K562 (cell line): ENCODE measurements around the gene BCR. TPM values are rescaled to one million over a fixed set of nuclear protein-coding genes. Genes with fewer than 3 reads are reported as not detected.
A peak's percentile ranks its signal among the peaks of the same experiment; 100 is the strongest.

Experiments used
- ATAC-seq: fragments of 200-7000 bp; cut with Tn5 transposase; 3 replicates; pipeline ENCODE4 v1.9.1; 2020; ENCODE audit warnings: moderate library complexity
- BruUV-seq: library from RNA; stranded (reverse); fragments of 400-500 nt; replicated peaks from 2 replicates; lab custom pipeline; 2021; lab: Mats Ljungman, UMichigan
- CTCF ChIA-PET: fragments of 300-600 bp; formaldehyde crosslinking; extraction: SDS; loops from one replicate; lab custom pipeline; 2021; ENCODE audit warnings: low intra/inter-chr PET ratio; lab: Yijun Ruan, JAX
- POLR2A ChIA-PET: fragments of 300-600, 350-650 bp; sonication (Branson Sonifier 250); formaldehyde crosslinking; extraction: SDS; loops from one replicate; lab custom pipeline; 2021; ENCODE audit warnings: antibody characterized with exemption, inconsistent platforms; lab: Yijun Ruan, JAX
- DNase-seq, 4 experiments: peaks; one replicate each; pipeline versions ENCODE4 v3.0.0 to v3.0.0-alpha.2; 2011 to 2018; ENCODE audit warnings: low spot score in 3 of 4, mixed read lengths in 3 of 4; ENCODE audit errors: extremely low read depth in 1 of 4
- FAIRE-seq: peaks from 2 replicates; lab custom pipeline; 2011; peaks lifted over from hg19 to GRCh38; lab: Jason Lieb, UNC
- H2AFZ ChIP-seq: 2 replicates; pipeline ENCODE4 v1.6.0; 2011; ENCODE audit warnings: low read depth, low read length, control low read depth, inconsistent platforms
- H3K27ac ChIP-seq: fragments of 200-600 bp; 3 replicates; pipeline ENCODE4 v1.8.0; 2011; ENCODE audit warnings: low read depth, mild to moderate bottlenecking, control low read depth, inconsistent platforms, low read length, moderate library complexity, mixed read lengths; ENCODE audit errors: extremely low read depth
- H3K27me3 ChIP-seq, 2 experiments: fragments of 300-600 bp in 1 of 2; 2 replicates in 1 of 2; 3 replicates in 1 of 2; pipeline versions ENCODE4 v1.6.0 to v1.8.0; 2011; ENCODE audit warnings: inconsistent platforms in 2 of 2, low read length in 2 of 2, mild to moderate bottlenecking in 1 of 2, mixed read lengths in 1 of 2, moderate library complexity in 1 of 2; ENCODE audit not compliant: control insufficient read depth in 2 of 2, insufficient read depth in 2 of 2
- H3K36me3 ChIP-seq: fragments of 300-600 bp; 3 replicates; pipeline ENCODE4 v1.8.0; 2011; ENCODE audit warnings: mild to moderate bottlenecking, low read length, inconsistent platforms; ENCODE audit not compliant: control insufficient read depth, insufficient read depth
- H3K4me1 ChIP-seq, 2 experiments: fragments of 200-600 bp in 1 of 2; replicated peaks in 1 of 2; 2 replicates in 1 of 2; 3 replicates in 1 of 2; pipeline versions ENCODE4 v1.5.1 to v1.8.0; 2011; ENCODE audit warnings: inconsistent platforms in 2 of 2, low read length in 2 of 2, mild to moderate bottlenecking in 1 of 2, mixed read lengths in 1 of 2, moderate library complexity in 1 of 2; ENCODE audit not compliant: control insufficient read depth in 2 of 2, insufficient read depth in 2 of 2
- H3K4me2 ChIP-seq: 2 replicates; pipeline ENCODE4 v1.6.1; 2011; ENCODE audit warnings: low read length, control low read depth, inconsistent platforms, mixed read lengths; ENCODE audit not compliant: insufficient read depth
- H3K4me3 ChIP-seq: fragments of 200-600 bp; sonication (generic), shearing (Covaris generic); 2 replicates; pipeline ENCODE4 v1.5.1; 2016; ENCODE audit warnings: control low read depth, inconsistent platforms
- H3K79me2 ChIP-seq: fragments of 200-600 bp; 3 replicates; pipeline ENCODE4 v1.8.0; 2011; ENCODE audit warnings: low read length, inconsistent platforms; ENCODE audit not compliant: control insufficient read depth, insufficient read depth
- H3K9ac ChIP-seq, 2 experiments: 2 replicates each; pipeline versions ENCODE4 v1.6.0 to v1.6.1; 2011; ENCODE audit warnings: low read depth in 2 of 2, low read length in 2 of 2, control low read depth in 1 of 2, inconsistent platforms in 1 of 2, mild to moderate bottlenecking in 1 of 2, mixed read lengths in 1 of 2; ENCODE audit not compliant: insufficient read depth in 1 of 2
- H3K9me1 ChIP-seq: one replicate; pipeline ENCODE4 v1.6.0; 2011; ENCODE audit warnings: inconsistent platforms, mild to moderate bottlenecking, low read length, moderate library complexity; ENCODE audit not compliant: control insufficient read depth, insufficient read depth
- H3K9me3 ChIP-seq: replicated peaks from 2 replicates; pipeline ENCODE4 v1.5.1; 2011; ENCODE audit warnings: low read depth, low read length, inconsistent platforms; ENCODE audit not compliant: control insufficient read depth, insufficient read depth
- H4K20me1 ChIP-seq: replicated peaks from 2 replicates; pipeline ENCODE4 v1.6.1; 2011; ENCODE audit warnings: low read length, inconsistent platforms, mixed read lengths; ENCODE audit not compliant: control insufficient read depth, insufficient read depth
- BDP1 ChIP-seq: IDR thresholded peaks from 3 replicates; pipeline ENCODE4 v1.6.1; 2011; ENCODE audit not compliant: insufficient read length, insufficient read depth
- BHLHE40 ChIP-seq: IDR thresholded peaks from 2 replicates; pipeline ENCODE4 v1.6.1; 2011; ENCODE audit warnings: low read length, improper control_type of control experiment
- ETV5 ChIP-seq: sonication (generic); formaldehyde crosslinking; IDR thresholded peaks from 2 replicates; pipeline ENCODE4 v1.4.0; 2020; ENCODE audit warnings: low read depth, mild to moderate bottlenecking, missing genetic modification reagents
- FOSL1 ChIP-seq: fragments of 200-800 bp; sonication (Bioruptor generic); conservative IDR thresholded peaks from 2 replicates; pipeline ENCODE4 v1.6.1; 2016; ENCODE audit warnings: missing genetic modification characterization, missing compliant biosample characterization
- HNRNPK ChIP-seq: fragments of 200-400 bp; formaldehyde crosslinking; IDR thresholded peaks from one replicate; pipeline ENCODE4 v1.6.1; 2018; ENCODE audit warnings: mild to moderate bottlenecking, low read depth, low read length; ENCODE audit not compliant: poor library complexity, severe bottlenecking
- IRF2 ChIP-seq: sonication (generic); formaldehyde crosslinking; IDR thresholded peaks from 2 replicates; pipeline ENCODE4 v1.8.1; 2022; ENCODE audit warnings: mild to moderate bottlenecking, missing genetic modification reagents
- NCOR1 ChIP-seq: fragments of 450-650 bp; IDR thresholded peaks from 2 replicates; pipeline ENCODE4 v1.6.1; 2016; ENCODE audit warnings: mild to moderate bottlenecking, moderate library complexity
- RCOR1 ChIP-seq, 2 experiments: IDR thresholded peaks; 2 replicates each; pipeline ENCODE4 v1.6.1; 2012; ENCODE audit warnings: low read depth in 2 of 2, low read length in 2 of 2, borderline replicate concordance in 1 of 2, improper control_type of control experiment in 1 of 2
- RNF2 ChIP-seq: sonication (generic); IDR thresholded peaks from 2 replicates; pipeline ENCODE4 v1.6.1; 2016
- TCF3 ChIP-seq: sonication (generic); formaldehyde crosslinking; IDR thresholded peaks from 2 replicates; pipeline ENCODE4 v1.4.0; 2020; ENCODE audit warnings: mild to moderate bottlenecking, missing genetic modification reagents
- XRCC3 ChIP-seq: fragments of 450-650 bp; IDR thresholded peaks from 2 replicates; pipeline ENCODE4 v1.6.1; 2017; ENCODE audit warnings: mild to moderate bottlenecking, moderate library complexity
- ZNF140 ChIP-seq: fragments of 250-450 bp; sonication (Bioruptor Pico); IDR thresholded peaks from 2 replicates; pipeline ENCODE4 v1.8.0; 2021; ENCODE audit warnings: moderate library complexity, mild to moderate bottlenecking, inconsistent platforms
- ZNF24 ChIP-seq: fragments of 450-650 bp; IDR thresholded peaks from 2 replicates; pipeline ENCODE4 v1.6.1; 2016
- ZNF316 ChIP-seq: fragments of 450-650 bp; IDR thresholded peaks from 2 replicates; pipeline ENCODE4 v1.6.1; 2016
- ZNF589 ChIP-seq: fragments of 200-800 bp; sonication (Bioruptor generic); IDR thresholded peaks from 2 replicates; pipeline ENCODE4 v1.6.1; 2016; ENCODE audit warnings: low read depth, missing genetic modification characterization, missing compliant biosample characterization
- WGBS: fragments of 100-300 bp; shearing (Covaris generic); methylation state at CpG from one replicate; pipeline ENCODE4 v1.1.6; 2016; ENCODE audit warnings: low coverage, mixed read lengths; ENCODE audit not compliant: insufficient coverage; ENCODE audit errors: missing lambda C conversion rate; 5-methylcytosine and 5-hydroxymethylcytosine counted together
- in situ Hi-C: fragments of 300-500 bp; cut with MboI; formaldehyde crosslinking; loops from 4 replicates; pipeline ENCODE4 v1.15.0; 2018; ENCODE audit warnings: inconsistent platforms, mixed read lengths
- intact Hi-C: fragments of 100-400 bp; cut with micrococcal nuclease; formaldehyde crosslinking; loops from 2 replicates; pipeline ENCODE4 v1.14.2; 2022
- polyA plus RNA-seq, 8 experiments: library from polyadenylated mRNA; depleted of rRNA in 4 of 8; stranded (reverse) in 5 of 8; unstranded in 3 of 8; fragments of >200 nt; fragmentation: Nextera tagmentation in 2 of 8; fragmentation: Illumina TruSeq in 1 of 8; extraction: Ambion mirVana in 2 of 8; extraction: Trizol in 1 of 8; gene quantifications; 2 replicates each; pipeline versions ENCODE4 v1.2.1 to v1.2.3, GENCODE V29; 2011 to 2014; ENCODE audit warnings: inconsistent platforms in 1 of 8, missing spikeins in 1 of 8
- total RNA-seq, 7 experiments: library from RNA; depleted of rRNA in 6 of 7; stranded (reverse); fragments of >200 nt in 6 of 7; fragmentation: Illumina TruSeq in 2 of 7; extraction: Trizol in 2 of 7; gene quantifications; 2 replicates each; pipeline versions ENCODE4 v1.2.1 to v1.2.3, GENCODE V29; 2011 to 2021; ENCODE audit warnings: low replicate concordance in 1 of 7
- TF ChIP-seq, protein P1 (sequence below): fragments of 450-650 bp; formaldehyde crosslinking; IDR thresholded peaks from 2 replicates; pipeline ENCODE4 v1.4.0; 2022; ENCODE audit warnings: mild to moderate bottlenecking, moderate library complexity
- TF ChIP-seq, protein P2 (sequence below): sonication (generic); formaldehyde crosslinking; IDR thresholded peaks from 2 replicates; pipeline ENCODE4 v1.8.0; 2022; ENCODE audit warnings: mild to moderate bottlenecking, low read depth, missing genetic modification reagents
- TF ChIP-seq, protein P3 (sequence below): fragments of 450-650 bp; formaldehyde crosslinking; IDR thresholded peaks from 2 replicates; pipeline ENCODE4 v1.4.0; 2020; ENCODE audit warnings: mild to moderate bottlenecking
- TF ChIP-seq, protein P4 (sequence below), 2 experiments: fragments of 450-650 bp; IDR thresholded peaks; 2 replicates each; pipeline ENCODE4 v1.6.1; 2016

The BCR gene
- total and polyA plus RNA-seq, 9 of the 15 experiments (the other 6 are each of a cell fraction or from before 2014, with no cell fraction given), result 0.41 to 150 (median 45.6) TPM

DNA sequence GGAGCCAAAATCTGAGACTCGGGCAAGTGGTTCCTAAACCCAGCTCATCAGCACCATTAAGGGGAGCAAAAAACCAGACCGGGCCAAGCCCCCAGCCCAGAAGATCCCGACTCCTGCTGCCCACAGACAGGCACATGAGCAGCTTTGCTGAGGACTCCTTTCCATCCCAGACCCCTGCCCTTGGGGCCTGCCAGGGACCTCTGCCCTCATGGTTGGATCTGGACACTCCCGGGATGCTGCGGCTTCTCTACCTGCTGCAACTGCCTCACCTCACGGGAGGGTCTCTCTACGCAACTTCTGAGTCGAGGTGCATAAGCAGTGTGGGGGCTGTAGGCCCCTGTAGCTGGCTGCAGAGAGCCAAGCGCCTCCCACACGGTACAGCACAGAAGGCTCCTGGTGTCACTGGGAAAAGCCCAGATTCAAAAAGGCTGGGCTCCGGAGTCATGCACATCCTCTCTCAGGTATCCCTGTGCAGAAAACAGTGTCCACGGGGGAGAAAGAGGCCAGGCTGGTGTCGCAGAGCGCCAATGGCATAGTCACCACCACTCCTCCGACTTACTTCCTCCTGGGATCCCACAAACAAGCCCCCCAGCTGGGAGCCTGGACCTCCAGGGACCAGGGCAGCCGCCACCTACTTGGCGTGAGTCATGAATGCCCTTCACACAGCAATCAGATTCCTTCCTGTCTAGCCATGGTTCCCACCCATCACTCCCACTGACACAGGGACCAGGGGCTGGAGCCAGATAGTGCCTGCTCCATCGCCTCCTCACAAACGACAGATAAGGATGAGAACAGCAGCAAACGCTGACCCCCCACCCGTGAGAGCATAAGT lies 122.1 kb downstream of the BCR start:
- H3K36me3 ChIP-seq, result peaks cover 6% of the 10 kb centered on the region; the same call in 2 of the 3 replicates
- H3K4me3 ChIP-seq, result no peak overlapping the region
- FAIRE-seq (peak; percentile 26), ATAC-seq (no peak), DNase-seq (peak; percentile 25 to 50 (median 36))
- H3K27me3 ChIP-seq, result no peaks in the 10 kb centered on the region
- H3K4me2 ChIP-seq, result no peak overlapping the region
- intact Hi-C loops, result no loop called here
- no peaks in the 10 kb centered on the region for H3K79me2 ChIP-seq
- no peak overlapping the region for H2AFZ ChIP-seq
- in situ Hi-C loops, result loop anchor here (10.0 to 25.0 kb wide), 2 partner anchors 82 to 560 kb away; partner anchors contain the start of gene SLC2A11
- H4K20me1 ChIP-seq, result no peaks in the 10 kb centered on the region
- H3K9me3 ChIP-seq, result no peaks in the 10 kb centered on the region
- H3K4me1 ChIP-seq, result peaks cover 0 to 5% of the 10 kb centered on the region in 2 experiments; a peak in 2 of 5 replicates
- WGBS, result 53% methylated on average over 15 of the region's 21 CpGs
- no peak overlapping the region for H3K27ac ChIP-seq
- no TSS peak for BruUV-seq
- CTCF ChIA-PET, result no interaction called here
- POLR2A ChIA-PET, result no interaction called here
- peaks cover 3% of the 10 kb centered on the region for H3K9me1 ChIP-seq
- H3K9ac ChIP-seq, result no peak overlapping the region; a peak in 1 of 4 replicates
- no peak for TF ChIP-seq RNF2
- no peak for TF ChIP-seq ZNF589 (CRISPR knock-in tag)
- TF ChIP-seq ZNF140 (CRISPR knock-in tag), result no peak
- TF ChIP-seq XRCC3, result no peak
- TF ChIP-seq HNRNPK, result no peak
- peak; percentile 62 for TF ChIP-seq TCF3 (CRISPR knock-in tag)
- TF ChIP-seq ZNF24, result no peak
- no peak for TF ChIP-seq FOSL1
- TF ChIP-seq ZNF316, result no peak
- no peak for TF ChIP-seq BDP1
- TF ChIP-seq, protein P1, sequence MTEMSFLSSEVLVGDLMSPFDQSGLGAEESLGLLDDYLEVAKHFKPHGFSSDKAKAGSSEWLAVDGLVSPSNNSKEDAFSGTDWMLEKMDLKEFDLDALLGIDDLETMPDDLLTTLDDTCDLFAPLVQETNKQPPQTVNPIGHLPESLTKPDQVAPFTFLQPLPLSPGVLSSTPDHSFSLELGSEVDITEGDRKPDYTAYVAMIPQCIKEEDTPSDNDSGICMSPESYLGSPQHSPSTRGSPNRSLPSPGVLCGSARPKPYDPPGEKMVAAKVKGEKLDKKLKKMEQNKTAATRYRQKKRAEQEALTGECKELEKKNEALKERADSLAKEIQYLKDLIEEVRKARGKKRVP (CRISPR knock-in tag), result no peak
- TF ChIP-seq BHLHE40, result no peak
- peak; percentile 42 for TF ChIP-seq NCOR1
- TF ChIP-seq, protein P2, sequence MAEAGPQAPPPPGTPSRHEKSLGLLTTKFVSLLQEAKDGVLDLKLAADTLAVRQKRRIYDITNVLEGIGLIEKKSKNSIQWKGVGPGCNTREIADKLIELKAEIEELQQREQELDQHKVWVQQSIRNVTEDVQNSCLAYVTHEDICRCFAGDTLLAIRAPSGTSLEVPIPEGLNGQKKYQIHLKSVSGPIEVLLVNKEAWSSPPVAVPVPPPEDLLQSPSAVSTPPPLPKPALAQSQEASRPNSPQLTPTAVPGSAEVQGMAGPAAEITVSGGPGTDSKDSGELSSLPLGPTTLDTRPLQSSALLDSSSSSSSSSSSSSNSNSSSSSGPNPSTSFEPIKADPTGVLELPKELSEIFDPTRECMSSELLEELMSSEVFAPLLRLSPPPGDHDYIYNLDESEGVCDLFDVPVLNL (CRISPR knock-in tag), result no peak
- no peak for TF ChIP-seq IRF2 (CRISPR knock-in tag)
- no peak for TF ChIP-seq ETV5 (CRISPR knock-in tag)
- TF ChIP-seq, protein P3, sequence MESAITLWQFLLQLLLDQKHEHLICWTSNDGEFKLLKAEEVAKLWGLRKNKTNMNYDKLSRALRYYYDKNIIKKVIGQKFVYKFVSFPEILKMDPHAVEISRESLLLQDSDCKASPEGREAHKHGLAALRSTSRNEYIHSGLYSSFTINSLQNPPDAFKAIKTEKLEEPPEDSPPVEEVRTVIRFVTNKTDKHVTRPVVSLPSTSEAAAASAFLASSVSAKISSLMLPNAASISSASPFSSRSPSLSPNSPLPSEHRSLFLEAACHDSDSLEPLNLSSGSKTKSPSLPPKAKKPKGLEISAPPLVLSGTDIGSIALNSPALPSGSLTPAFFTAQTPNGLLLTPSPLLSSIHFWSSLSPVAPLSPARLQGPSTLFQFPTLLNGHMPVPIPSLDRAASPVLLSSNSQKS (CRISPR knock-in tag), result no peak
- TF ChIP-seq, protein P4, sequence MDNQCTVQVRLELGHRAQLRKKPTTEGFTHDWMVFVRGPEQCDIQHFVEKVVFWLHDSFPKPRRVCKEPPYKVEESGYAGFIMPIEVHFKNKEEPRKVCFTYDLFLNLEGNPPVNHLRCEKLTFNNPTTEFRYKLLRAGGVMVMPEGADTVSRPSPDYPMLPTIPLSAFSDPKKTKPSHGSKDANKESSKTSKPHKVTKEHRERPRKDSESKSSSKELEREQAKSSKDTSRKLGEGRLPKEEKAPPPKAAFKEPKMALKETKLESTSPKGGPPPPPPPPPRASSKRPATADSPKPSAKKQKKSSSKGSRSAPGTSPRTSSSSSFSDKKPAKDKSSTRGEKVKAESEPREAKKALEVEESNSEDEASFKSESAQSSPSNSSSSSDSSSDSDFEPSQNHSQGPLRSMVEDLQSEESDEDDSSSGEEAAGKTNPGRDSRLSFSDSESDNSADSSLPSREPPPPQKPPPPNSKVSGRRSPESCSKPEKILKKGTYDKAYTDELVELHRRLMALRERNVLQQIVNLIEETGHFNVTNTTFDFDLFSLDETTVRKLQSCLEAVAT (IDR thresholded peaks at IDR 0.05), result no peak
- TF ChIP-seq RCOR1 (IDR thresholded peaks at IDR 0.05; ENCODE audit: borderline replicate concordance in 1 of 2, low read depth in 2 of 2, low read length in 2 of 2), result 0 out of 4 replicates have a peak, but pooled peaks of 1 of the 2 experiments have one; percentile 26
